HG03354 (cell line): ENCODE data around the gene PCK2.

Experiments
- ATAC-seq: cut with Tn5 transposase; IDR thresholded peaks from one replicate; pipeline ENCODE4 v1.9.1; 2021; ENCODE audit warnings: mild to moderate bottlenecking; ENCODE audit not compliant: unreplicated experiment, poor library complexity, severe bottlenecking

Gene PCK2

DNA sequence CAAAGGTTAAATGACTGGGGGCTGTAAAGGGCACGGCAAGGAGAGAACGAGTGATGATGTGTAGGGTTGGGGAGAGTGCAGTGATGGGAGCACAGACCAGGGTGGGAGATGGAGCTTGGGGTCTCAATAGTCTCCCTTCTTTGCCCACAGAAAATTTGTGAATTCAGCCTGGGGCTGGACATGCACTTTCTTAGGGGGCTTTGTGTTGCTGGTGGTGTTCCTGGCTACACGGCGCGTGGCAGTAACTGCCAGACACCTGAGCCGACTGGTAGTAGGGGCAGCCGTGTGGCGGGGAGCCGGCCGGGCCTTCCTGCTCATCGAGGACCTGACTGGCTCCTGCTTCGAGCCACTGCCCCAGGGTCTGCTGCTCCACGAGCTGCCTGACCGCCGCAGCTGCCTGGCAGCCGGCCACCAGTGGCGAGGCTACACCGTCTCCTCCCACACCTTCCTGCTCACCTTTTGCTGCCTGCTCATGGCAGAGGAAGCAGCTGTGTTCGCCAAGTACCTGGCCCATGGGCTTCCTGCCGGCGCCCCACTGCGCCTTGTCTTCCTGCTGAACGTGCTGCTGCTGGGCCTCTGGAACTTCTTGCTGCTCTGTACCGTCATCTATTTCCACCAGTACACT, 38.1 kb downstream of the PCK2 start:
- no peak for ATAC-seq

DNA sequence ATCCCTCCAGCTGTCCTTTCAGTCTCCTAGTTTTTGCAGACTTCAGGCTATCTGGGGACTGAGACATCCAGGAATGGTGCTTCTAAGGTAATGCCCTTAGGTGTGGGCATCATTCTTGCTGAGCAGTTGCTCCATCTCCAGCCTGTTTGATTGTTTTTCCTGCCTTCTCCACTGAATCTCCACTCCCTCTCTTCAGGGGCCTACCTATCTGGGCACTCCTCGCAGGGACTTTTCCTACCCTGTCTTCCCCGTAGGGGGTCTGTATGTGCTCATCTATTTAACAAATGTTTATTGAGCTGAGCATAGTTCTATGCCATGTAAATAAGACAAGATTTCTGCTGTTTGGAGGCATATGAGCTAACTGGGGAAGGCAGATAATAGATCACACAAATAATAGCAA, 38.9 kb downstream of the PCK2 start:
- no peak for ATAC-seq

DNA sequence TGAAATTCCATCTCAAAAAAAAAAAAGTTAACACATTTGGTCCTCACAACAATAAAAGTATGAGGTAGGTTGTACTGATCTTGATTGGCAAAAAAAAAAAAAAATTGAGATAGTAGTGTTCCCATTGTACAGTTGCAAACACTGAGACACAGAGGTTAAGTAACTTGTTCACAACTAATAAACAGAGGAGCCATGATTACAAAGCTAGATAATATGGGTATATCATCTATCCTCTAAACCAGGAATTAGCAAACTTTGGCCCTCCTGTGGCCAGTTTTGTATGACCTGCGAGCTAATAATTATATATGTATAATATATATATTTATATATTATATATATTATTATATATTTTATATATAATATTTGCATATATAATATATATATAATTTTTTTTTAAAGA, 39.6 kb downstream of the PCK2 start:
- no peak for ATAC-seq

DNA sequence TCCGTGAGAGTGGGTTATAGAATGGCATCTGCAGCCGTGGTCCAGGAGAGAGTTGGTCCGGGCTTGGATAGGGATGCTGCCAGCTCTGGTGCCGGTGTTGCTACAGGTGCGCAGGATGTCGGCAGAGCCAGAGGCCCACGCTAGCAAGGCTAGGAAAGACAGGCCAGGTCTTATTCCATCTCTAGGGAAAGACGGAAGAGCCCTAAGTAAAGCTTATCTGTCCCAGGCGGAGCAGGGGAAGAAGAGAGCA, 41.4 kb downstream of the PCK2 start:
- peak; percentile 19 for ATAC-seq

DNA sequence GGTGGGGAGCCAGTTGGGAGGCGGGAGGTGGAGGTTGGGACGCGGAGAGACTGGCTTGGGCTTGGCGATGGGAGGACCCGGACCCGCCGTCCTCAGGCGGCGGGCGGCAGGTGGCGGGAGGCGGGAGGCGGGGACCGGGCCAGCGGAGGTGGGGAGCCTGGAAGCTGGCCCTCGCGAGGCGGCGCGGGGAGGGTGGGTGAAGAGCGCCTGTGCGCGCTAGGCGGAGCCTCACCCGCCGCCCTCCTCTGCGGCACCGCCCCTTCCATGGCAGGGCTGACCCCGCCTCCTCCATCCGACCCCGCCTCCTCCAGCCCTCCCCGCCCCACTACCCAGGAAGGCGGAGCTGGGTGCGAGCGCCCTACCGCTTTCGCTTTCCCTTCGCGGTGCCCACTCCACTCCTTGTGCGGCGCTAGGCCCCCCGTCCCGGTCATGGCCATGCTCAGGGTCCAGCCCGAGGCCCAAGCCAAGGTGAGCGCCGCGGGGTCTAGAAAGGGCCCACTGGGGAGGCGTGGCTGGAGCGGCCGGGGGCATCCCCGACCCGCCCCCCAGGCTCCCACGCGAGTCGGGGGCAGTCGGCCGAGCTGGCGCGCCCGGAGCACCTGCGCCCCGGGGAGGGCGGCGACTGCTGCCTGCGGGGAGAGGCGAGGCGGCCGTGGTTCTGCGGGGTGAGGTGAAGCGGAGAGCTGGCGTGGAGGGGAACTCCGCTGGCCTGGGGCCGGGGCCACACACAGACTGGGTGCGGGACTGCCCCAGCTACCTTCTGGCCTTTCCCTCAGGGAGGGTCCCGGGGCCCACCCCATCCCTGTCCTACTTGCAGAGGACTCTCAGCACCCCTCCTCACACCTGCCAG, 41.9 kb downstream of the PCK2 start, which contains the start of gene PSME1:
TSS of gene PSME1 (plus strand) at position 361 of the 850 bp plus-strand sequence. CDS start at position 430, 69 bp downstream.
- peak; percentile 88 for ATAC-seq

DNA sequence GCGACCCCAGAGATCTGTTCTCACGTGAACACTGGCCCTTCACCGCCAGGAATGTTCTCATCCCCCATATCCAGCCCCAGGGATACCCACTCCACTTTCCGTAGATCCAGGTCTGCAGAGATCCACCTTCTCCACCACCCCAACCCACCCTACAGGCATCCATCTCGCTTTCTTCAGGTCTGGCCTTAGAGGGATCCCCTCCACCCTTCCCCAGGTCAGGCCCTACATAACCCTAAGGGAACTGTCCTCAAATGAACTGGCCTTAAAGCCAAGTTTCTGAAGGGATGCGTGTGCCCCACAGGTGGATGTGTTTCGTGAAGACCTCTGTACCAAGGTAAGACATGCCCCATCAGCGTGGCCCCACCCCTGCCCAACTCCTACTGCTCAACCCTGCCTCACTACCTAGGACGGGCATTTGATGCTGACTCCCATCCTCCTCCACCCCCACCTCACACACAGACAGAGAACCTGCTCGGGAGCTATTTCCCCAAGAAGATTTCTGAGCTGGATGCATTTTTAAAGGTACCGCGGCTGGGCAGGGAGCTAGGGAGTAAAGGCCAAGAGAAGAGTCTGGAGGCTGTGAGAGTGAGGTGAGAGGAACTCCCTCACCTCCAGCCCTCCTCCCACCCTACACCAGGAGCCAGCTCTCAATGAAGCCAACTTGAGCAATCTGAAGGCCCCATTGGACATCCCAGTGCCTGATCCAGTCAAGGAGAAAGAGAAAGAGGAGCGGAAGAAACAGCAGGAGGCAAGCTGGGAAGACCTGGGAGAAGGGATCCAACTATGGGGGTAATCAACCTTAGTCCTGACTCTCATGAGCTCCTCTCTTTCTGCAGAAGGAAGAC, 42.8 kb downstream of the PCK2 start:
- ATAC-seq, result no peak

DNA sequence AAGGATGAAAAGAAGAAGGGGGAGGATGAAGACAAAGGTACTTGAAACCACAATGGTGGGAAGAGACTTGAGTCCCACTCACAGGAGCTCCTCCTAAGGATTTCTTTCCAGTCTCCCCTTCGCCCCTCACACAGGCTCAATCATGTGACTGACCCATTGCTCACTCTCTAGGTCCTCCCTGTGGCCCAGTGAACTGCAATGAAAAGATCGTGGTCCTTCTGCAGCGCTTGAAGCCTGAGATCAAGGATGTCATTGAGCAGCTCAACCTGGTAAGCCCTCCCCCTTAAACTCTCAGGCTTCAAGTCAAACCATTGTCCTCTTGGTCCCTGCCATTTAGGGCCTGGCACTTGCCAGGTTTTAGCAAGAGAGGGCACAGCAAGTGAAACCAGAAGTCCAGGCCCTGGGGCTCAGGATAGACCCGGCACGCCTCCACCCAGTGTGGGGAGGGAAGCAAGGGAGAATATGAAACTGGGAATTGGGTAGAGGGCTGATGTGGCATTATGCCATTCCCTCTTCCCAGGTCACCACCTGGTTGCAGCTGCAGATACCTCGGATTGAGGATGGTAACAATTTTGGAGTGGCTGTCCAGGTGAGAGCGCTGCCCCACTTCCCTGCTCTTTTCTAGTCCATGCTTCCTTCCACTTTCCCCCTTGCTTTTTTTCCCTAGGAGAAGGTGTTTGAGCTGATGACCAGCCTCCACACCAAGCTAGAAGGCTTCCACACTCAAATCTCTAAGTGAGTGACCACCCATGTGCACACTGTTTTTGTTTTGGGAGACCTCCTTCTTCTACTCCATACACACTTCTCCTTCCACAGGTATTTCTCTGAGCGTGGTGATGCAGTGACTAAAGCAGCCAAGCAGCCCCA, 43.7 kb downstream of the PCK2 start:
- no peak for ATAC-seq

DNA sequence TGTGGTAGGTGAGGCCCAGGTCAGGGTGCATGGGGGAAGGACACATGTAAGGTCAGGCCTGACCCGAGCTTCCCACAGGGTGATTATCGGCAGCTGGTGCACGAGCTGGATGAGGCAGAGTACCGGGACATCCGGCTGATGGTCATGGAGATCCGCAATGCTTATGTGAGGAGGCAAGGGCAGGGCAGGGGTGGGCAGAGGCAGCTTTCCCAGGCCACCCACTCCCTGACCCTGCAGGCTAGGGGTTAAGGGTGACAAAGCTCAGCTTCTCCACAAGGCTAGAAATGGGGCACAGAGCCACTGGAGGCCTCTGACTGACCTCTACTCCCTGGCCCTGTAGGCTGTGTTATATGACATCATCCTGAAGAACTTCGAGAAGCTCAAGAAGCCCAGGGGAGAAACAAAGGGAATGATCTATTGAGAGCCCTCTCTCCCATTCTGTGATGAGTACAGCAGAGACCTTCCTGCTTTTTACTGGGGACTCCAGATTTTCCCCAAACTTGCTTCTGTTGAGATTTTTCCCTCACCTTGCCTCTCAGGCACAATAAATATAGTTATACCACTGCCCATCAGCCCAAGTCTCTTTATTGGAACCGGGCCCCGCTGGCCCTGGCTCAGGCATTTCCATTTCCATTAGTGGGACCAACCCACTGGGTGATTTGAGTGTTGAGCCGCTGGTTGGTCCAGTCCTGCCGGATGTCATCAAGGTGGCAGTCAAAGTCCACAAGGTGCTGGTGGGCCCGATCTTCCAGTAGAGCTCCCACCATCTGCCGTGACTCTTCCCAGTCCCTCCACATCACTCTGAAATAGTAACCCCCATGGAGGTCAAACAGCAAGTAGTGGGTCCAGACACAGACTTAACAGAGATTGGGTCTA, 44.5 kb downstream of the PCK2 start:
- no peak for ATAC-seq

DNA sequence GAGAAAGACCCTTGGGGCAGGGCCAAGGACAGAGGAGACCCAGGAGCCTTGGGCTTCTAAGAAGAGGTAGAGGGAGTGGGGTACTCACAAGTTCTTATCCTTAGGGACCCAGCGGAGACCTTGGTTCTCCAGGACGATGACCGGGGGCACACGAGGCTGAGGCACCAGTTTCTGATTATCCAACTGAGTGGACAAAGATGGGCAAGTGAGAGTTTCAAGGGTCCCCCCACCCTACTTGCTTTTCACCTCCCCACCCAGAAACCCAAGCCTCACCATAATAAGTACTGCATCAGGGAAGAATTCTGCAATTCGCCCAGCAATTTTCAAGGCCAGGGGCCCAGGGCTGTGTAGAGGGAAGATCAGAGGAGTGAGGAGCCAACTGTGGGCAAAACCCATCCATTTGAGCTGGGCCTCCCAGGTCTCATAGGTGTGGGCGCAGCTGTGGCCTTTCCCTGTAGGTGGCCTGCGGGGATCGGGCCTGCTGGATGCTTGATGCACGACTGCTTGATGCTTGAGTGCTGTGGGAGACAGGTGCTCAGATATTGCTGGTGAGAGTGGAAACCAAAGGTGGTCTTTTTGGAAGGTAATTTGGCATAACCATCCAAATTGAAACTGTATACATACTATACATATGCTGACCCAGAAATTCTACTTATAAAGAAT, 45.3 kb downstream of the PCK2 start:
- no peak for ATAC-seq

DNA sequence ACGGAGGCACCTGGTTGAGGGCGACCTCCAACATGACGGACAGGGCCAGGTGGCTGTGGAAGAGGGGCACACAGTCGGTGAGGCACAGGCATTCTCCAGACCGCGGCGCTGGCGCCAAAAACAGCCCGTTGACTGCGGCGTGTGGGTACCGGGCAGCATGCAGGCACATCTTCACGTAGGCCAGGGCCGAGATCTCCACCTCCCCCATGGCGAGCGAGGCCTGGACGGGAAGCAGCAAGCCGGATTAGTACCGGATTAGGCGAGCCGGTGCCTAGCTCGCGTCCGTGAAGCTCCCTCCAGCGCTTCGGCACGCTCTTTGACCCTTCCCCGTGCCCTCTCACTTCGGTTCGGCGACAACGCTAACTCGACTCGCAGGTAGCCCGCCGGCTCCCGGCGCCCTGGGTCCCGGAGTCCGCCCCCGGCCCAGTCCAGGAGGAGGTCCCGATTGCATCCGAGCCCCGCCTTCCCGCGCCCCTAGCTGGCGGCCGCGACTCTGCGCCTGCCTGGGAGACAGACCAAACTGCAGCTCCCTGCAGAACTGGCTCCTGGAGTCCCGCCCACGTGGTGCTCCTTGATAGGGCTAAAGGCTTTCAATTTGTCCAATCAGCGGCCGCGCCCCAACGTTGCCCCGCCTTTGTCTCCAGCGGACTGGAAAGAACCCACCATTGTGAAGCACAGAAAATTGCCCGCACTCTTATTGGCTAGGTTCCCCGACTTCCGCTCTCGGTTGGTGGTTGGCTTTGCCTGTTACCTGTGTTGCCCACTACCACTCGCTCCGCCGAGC, 47.2 kb downstream of the PCK2 start, which contains the start of gene EMC9:
TSS of gene EMC9 (minus strand) at position 495 of the 784 bp plus-strand sequence. CDS start at position 208, 287 bp downstream.
- peak; percentile 88 for ATAC-seq

DNA sequence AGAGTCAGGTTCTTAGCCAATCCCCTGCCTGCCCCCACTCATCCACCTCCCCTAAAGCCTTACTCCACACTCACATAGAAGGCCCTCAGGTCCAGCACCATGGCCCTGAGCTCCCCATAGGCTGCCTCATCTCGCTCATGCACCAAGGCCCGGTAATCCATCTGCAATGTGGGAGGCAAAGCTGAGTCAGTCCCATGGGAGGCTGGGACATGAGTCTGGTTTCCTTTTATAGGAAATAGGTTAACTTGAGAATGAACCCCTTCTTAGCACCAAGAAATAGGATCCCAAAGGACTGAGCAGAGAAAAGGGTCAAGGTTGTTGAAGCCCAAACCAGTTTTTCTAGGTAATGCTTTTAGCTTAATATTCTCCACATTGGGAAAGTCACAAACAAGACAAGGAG, 49.4 kb downstream of the PCK2 start:
- no peak for ATAC-seq

DNA sequence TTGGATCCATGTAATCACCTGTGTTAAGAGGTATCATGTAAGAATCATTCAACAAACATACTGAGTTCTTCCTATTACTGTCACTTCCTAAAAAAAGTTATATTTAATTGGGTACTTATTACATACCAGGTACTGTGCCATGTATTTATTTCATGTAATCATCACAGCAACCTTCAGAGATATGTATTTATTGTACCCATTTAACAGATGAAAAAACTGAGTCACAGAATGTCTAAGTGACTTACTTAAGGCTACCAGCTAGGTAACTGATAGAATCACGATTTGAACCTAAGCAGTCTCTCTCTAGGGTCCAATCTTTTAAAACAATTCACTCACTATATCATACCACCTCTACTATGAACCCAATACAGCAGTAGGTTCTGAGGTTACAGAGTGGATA, 50.3 kb downstream of the PCK2 start:
- ATAC-seq, result no peak

DNA sequence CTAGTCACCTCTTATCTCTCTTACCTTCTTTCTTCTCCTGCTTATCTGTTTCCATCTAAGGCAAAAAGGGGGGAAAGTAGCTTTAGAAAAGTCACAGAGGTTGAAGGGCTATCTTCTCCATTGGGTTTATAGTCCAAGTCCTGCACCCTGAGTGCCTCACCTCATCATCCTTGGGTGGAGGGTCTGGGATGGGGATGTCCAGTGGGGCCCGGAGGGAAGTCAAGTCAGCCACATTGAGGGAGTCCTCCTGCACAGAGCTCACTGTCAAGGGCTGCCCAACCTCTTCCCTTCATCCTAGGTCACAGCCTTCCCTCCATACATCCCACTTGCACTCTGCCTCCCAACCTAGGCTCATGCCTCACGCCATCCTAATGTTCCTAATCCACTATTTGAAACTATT, 51.1 kb downstream of the PCK2 start:
- no peak for ATAC-seq

DNA sequence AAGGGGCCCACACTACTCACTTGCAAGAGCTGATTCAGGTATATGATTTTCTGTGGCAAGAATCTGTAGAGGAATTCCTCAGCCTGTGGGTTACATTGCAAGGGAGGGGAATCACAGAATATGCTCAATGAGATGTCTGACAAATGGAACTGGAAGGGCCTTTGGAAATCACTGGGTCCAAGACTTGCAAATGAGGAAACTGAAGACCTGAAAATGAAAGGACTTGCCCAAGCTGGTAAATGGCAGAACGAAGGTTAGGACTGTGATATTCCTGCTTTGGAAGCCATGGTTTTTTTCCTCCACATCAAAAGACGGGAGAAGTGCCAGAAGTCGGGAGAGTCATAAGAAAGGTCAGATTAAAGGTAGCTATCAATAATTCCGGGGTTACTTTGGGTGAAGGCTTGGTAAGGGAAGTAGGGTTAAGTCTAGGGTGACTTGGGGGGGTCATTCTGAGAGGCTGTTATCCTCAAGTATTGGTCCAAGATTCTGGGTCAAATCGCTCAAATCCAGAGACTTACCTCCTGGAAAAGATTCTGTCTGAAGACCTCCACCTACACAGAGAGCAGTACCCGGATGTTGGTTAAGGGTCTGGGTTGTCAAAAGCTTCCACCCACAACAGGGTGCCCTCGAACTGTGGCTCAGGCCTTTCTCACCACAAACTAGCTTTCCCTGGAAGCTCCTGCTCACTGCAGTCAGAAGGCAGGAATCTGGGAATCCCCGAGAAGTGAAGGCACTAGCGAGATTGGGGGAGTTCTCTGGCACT, 51.8 kb downstream of the PCK2 start:
- no peak for ATAC-seq

DNA sequence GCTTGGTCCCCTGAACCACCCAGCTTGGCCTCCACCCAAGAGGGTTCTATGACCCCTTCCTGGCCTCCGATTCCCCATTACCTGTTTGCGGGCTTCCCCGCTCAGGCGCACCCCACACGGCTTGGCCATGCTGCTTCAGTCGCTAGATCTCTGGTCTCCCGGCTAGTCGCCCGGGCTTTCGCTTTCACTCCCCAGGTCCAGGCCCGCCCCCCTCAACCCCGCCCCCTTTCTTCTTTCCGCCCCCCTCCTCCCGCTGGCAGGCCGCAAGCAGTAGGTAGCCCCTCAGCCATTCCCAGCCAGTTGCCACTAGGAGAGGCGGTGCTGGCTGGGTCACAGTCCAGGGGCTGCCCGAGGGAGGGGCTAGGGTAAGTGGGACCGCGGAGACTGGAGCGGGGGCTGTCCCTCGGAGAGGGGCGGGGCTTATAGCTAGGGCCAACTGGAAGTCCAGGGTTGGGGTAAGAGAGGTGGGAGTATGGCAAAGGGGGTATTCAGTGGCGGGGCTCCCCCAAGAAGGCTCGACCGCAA, 52.4 kb downstream of the PCK2 start, which contains the start of gene PSME2:
TSS of gene PSME2 (minus strand) at position 158 of the 525 bp plus-strand sequence. CDS start at position 129, 29 bp downstream.
- peak; percentile 69 for ATAC-seq

DNA sequence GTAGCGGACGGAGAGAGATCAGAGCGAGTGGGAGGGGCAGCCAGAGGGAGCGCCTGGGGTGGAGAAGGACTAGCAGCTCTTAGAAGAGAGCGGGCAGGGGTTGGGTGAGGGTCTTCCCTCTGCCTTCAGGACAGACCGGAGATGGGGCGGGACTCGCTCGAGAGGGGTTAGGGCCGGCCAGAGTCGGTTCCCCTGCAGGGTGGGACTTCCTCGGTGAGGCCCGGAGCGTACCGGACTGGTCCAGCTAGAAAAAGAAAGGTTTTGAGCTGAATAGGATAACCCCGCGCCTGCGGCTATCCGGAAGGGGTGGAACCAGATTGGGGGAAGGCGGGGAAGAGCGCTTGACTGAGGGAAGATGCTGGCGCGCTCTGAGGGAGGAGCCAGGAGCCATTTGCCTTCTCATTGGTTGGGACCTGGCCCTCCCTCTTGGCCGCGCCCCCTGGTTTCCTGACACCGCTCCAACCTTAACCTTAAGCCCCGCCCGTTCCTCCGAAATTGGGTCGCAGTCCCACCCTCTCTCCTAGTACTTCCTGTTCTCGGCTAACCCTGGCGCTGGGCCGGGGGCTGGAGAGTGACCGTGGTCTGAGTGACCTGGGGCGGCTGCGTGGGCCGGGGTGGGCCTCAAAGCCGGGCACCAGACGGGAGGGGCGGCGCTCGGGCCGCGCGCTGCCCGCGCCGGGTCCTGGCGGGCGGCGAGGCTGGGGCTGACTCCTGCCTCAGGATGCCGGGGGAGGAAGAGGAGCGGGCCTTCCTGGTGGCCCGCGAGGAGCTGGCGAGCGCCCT, 53.1 kb downstream of the PCK2 start, which contains the start of gene RNF31:
TSS of gene RNF31 (plus strand) at position 521 of the 783 bp plus-strand sequence. CDS start at position 722, 201 bp downstream.
- ATAC-seq, result peak; percentile 86
